ENCODE data around the gene PSME3.

GRCh38 chr17:42787266-42787665, 45.9 kb upstream of the PSME3 start:
- TF ChIP-seq CTCF (IDR thresholded peaks at IDR 0.05; ENCODE audit: low read depth, low read length, missing input control) = no peak
- TF ChIP-seq GABPA (IDR thresholded peaks at IDR 0.05 in 1 of 2, conservative IDR thresholded peaks at IDR 0.05 in 1 of 2) = no peak
- TF ChIP-seq SP1 (IDR thresholded peaks at IDR 0.05) = no peak
- no peak for TF ChIP-seq FOXA1 (IDR thresholded peaks at IDR 0.05)
- TF ChIP-seq EGR1 (IDR thresholded peaks at IDR 0.05; ENCODE audit: low read depth in 2 of 2) = no peak
- TF ChIP-seq RAD21 (IDR thresholded peaks at IDR 0.05) = no peak
- TF ChIP-seq JUND (IDR thresholded peaks at IDR 0.05) = no peak
- no peak for TF ChIP-seq REST (IDR thresholded peaks at IDR 0.05)
- TF ChIP-seq TAF1 (conservative IDR thresholded peaks at IDR 0.05) = no peak

Measured in liver (tissue), 3 donors.